ENCODE results near the gene CADPS.

Gene CADPS

DNA sequence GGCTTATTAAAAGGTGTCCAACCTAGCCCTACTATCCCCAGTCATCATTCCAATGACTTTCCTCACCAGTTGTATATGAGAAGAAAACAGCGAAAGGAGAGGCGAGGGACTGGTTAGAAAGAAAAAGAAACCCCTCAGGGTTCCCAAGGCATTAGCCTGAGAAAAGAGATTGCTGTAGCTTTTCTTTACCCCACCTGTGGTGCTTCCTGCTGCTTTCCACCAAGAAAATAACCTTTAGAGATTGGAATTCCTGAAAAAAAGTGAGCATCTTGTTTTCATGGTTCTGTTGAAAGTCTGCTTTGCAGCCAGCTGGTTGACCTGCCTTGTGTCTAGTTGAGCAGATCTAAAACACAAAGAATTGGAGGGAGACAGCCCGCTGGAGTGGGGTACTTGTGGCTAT is 196.4 kb downstream of the CADPS start:
- TF ChIP-seq, protein P1, sequence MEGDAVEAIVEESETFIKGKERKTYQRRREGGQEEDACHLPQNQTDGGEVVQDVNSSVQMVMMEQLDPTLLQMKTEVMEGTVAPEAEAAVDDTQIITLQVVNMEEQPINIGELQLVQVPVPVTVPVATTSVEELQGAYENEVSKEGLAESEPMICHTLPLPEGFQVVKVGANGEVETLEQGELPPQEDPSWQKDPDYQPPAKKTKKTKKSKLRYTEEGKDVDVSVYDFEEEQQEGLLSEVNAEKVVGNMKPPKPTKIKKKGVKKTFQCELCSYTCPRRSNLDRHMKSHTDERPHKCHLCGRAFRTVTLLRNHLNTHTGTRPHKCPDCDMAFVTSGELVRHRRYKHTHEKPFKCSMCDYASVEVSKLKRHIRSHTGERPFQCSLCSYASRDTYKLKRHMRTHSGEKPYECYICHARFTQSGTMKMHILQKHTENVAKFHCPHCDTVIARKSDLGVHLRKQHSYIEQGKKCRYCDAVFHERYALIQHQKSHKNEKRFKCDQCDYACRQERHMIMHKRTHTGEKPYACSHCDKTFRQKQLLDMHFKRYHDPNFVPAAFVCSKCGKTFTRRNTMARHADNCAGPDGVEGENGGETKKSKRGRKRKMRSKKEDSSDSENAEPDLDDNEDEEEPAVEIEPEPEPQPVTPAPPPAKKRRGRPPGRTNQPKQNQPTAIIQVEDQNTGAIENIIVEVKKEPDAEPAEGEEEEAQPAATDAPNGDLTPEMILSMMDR (IDR thresholded peaks at IDR 0.05), result no peak

DNA sequence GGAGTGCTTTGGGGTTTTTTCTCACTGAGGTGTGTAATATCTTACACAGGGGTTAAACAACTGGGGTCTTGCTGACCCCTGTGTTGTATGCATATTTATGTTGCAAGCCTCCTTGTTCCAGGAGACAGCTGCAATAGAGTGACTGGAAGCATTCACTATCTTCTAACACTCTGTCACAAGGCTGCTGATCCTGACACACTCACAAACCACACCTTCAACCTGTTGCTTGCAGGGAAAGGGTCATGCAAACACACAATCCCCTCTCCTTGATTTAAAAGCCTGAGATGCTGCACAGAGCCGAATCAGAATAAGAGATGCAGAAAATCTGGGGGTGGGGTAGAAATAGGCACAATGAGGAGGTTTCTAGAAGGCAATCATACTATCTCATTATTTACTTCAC is 197.3 kb downstream of the CADPS start:
- TF ChIP-seq, protein P1 (IDR thresholded peaks at IDR 0.05), result no peak

DNA sequence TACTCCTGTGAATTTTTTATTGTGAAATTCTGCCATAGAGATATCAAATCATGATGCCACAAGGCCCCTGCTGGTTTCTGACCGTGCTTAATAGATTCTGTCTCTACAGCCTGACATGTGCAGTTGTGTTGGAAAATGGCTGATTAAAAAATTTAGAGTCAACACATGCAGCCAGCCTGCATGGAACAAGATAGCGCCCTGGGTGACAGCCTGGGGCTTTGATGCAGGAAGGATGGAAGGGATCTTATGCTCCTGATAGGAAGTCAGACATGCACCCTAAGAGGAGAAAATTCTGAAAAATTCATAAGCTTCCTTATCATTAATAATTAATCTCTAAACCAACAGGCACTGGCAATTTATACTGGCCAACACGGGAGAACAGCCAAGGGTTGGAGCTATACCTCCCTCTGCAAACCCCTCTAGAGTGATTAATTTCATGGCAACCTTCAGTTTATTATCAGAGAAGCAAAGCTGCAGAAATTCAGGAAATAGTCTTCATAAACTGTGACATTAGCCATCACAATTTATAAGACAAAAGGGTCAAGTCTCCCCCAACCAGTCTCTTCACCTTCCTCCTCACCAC is 198.4 kb downstream of the CADPS start:
- TF ChIP-seq, protein P1 (IDR thresholded peaks at IDR 0.05), result no peak

DNA sequence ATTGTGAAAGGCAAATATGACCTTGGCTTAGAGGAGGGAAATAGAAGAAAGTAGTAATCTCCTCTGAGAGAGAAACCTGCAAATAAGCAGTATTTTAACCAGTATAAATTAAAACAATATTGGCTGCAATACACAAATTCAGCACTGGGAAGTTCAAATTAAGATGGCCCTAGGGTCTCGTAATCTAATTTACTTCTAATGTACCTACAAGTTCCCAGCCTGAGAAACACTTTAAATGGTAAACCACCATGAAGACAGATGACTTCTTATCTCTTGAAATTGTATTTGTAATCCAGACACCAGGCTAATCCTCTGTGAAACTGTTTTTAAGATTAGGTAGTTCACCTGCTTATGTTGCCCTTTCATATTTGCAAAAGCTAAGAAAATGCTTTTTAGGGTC is 199.7 kb downstream of the CADPS start:
- TF ChIP-seq, protein P1 (IDR thresholded peaks at IDR 0.05), result no peak

DNA sequence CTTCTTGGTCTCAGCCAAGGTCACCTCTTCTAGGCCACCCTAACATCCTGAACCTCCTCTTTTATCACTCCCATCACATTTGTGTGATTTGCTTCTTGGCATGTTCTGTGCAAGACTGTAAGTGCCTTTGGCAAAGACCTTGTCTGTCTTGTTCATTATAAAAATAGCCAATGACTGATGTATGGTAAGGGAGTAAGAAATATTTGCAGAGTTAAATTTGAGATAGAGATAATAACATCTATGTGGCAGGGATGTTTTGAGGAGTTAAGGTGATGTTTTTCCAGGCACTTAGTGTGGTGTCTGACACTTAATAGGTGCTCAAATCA is 202.3 kb downstream of the CADPS start:
- TF ChIP-seq, protein P1 (IDR thresholded peaks at IDR 0.05), result no peak

DNA sequence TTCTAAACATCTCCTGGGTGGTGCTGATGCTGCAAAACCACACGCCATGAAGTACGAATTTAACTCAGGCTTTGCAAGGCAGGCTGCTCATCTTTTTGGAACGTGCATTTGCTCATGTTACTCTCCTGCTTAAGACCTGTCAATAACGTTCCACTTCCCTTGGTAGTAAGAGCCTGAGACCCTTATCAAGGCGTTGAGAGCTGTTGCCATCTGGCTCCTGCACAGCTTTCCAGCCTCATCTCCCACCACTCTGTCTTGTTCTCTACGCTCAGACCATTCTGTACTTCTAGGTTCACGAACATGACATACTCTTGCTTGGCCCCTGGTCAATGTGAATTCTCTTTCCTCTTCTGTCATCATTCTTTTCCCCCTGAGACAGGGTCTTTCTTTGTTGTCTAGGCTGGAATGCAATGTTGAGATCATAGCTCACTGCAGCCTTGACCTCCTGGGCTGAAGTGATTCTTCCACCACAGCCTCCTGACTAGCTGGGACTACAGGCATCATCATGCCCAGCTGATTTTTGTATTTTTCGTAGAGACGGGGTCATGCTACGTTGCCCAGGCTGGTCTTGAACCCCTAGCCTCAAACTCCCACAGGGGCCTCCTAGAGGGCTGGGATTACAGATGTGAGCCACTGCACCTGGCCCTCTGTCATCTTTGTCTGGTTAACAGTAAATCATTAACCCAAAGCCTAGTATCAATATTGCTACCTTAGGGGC is 202.8 kb downstream of the CADPS start:
- TF ChIP-seq, protein P1 (IDR thresholded peaks at IDR 0.05), result no peak

DNA sequence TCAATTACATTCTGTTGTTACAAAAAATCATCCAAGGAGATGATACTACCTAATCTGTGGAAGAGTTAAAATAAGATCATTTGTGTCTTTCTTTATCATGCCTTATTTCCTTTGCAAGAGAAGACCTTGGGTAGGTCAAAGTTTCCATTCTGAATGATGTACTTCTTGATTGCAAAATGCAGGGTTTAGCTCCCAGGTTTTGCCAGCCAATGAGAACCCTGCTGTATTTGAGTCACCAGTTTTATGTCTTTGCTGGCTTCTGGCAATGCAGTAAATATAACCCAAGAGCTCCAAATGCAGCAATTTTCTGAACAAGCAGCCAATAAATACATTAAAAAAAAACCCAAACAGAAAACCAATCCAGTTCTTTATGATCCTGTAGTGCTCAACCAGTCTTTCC is 204.9 kb downstream of the CADPS start:
- TF ChIP-seq, protein P1 (IDR thresholded peaks at IDR 0.05), result no peak
